Measurements from ENCODE around the gene FRYL.
"Not testable (repeated sequence)": the region's sequence is repeated elsewhere in the genome, so short reads cannot be mapped to it uniquely, and the experiment has no call there.

Gene FRYL

GRCh38 chr4:48654015-48654664, 125.9 kb downstream of the FRYL start:
- DNase-seq (ENCODE audit: low read depth) = no peak

GRCh38 chr4:48653217-48654014, 126.7 kb downstream of the FRYL start:
- DNase-seq (ENCODE audit: low read depth) = peak; percentile 67

GRCh38 chr4:48651914-48652313, 128.2 kb downstream of the FRYL start:
- DNase-seq (ENCODE audit: low read depth) = peak; percentile 37

GRCh38 chr4:48649505-48649904, 130.6 kb downstream of the FRYL start:
- DNase-seq (ENCODE audit: low read depth) = no peak

GRCh38 chr4:48645225-48645794, 134.8 kb downstream of the FRYL start:
- DNase-seq (ENCODE audit: low read depth) = peak; percentile 21

GRCh38 chr4:48642421-48643374, 137.4 kb downstream of the FRYL start:
- DNase-seq (ENCODE audit: low read depth) = peak; percentile 46

- no peak for DNase-seq (ENCODE audit: low read depth)
These were observed 138.7 kb downstream of the FRYL start for GRCh38 chr4:48641401-48641800.

GRCh38 chr4:48640699-48641098, 139.4 kb downstream of the FRYL start:
- DNase-seq (ENCODE audit: low read depth) = no peak

- no peak for DNase-seq (ENCODE audit: low read depth)
These were observed 139.9 kb downstream of the FRYL start for GRCh38 chr4:48640225-48640624.

GRCh38 chr4:48639807-48640206, 140.3 kb downstream of the FRYL start:
- DNase-seq (ENCODE audit: low read depth) = peak; percentile 33

GRCh38 chr4:48638586-48638985, 141.5 kb downstream of the FRYL start:
- DNase-seq (ENCODE audit: low read depth) = not testable (repeated sequence)

GRCh38 chr4:48636911-48637310, 143.2 kb downstream of the FRYL start:
- DNase-seq (ENCODE audit: low read depth) = no peak

- no peak for DNase-seq (ENCODE audit: low read depth)
These were observed 144.1 kb downstream of the FRYL start for GRCh38 chr4:48635980-48636379.

GRCh38 chr4:48635310-48635709, 144.8 kb downstream of the FRYL start:
- no peak for DNase-seq (ENCODE audit: low read depth)

GRCh38 chr4:48634688-48635308, 145.3 kb downstream of the FRYL start:
- no peak for DNase-seq (ENCODE audit: low read depth)

- no peak for DNase-seq (ENCODE audit: low read depth)
These were observed 146.4 kb downstream of the FRYL start for GRCh38 chr4:48633657-48634056.

GRCh38 chr4:48629458-48629857, 150.6 kb downstream of the FRYL start:
- no peak for DNase-seq (ENCODE audit: low read depth)

GRCh38 chr4:48623182-48623780, 156.8 kb downstream of the FRYL start:
- DNase-seq (ENCODE audit: low read depth) = no peak

GRCh38 chr4:48620831-48621230, 159.2 kb downstream of the FRYL start:
- no peak for DNase-seq (ENCODE audit: low read depth)

- no peak for DNase-seq (ENCODE audit: low read depth)
These were observed 160.0 kb downstream of the FRYL start for GRCh38 chr4:48620093-48620492.

- DNase-seq (ENCODE audit: low read depth) = no peak
These were observed 175.6 kb downstream of the FRYL start for GRCh38 chr4:48604527-48604926.

Measured in fibroblast of gingiva (primary cell).